HG03575 (cell line): ENCODE results near the gene CFHR3.
A peak's percentile ranks its signal among the peaks of the same experiment; 100 is the strongest.
"Not testable (repeated sequence)": the region's sequence is repeated elsewhere in the genome, so short reads cannot be mapped to it uniquely, and the experiment has no call there.

Experiments
- ATAC-seq: cut with Tn5 transposase; IDR thresholded peaks from one replicate; pipeline ENCODE4 v1.9.1; 2021; ENCODE audit not compliant: unreplicated experiment, insufficient number of reproducible peaks, low FRiP score; ENCODE audit errors: extremely low read depth

Gene CFHR3

DNA sequence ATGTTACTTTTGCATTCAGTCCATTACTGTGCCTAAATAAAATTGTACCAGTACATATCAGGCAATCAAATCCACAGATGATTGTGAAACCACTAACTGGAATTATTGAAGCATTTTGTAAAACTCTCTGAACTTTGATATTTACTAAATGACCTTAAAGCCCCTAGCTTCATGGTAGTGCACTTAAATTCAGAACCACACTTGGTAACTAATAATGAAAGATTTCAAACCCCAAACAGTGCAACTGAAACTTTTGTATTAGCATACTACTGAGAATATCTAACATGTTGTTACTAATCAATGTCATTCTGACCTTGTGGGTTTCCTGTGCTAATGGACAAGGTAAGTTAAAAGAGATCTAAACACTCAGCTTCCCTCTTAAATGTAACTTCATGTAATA is at the start of gene CFHR3:
Gene CFHR3 (plus strand): TSS at position 238 of the 400 bp plus-strand sequence. CDS start 47 bp downstream, at position 285.
- no peak for ATAC-seq

DNA sequence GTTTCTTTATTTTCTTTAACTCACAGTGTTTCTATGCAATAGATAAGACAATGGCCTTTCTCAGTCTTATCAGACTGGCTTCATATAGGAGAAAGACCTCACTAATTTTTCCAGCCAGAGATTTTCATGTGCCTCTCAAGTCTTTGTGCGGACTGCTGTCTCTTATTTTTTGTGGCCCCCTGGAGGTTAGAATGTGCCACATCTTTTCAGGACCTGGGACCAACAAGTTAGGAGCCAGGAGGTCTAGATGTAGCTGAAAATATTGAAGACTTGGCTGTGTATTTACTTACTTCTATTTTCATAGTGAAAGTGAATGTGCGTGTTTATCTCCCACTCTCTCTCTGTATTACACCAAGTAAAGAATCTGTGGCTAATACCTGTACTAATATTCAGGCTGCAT is 42.1 kb upstream of the CFHR3 start:
- ATAC-seq, result no peak

DNA sequence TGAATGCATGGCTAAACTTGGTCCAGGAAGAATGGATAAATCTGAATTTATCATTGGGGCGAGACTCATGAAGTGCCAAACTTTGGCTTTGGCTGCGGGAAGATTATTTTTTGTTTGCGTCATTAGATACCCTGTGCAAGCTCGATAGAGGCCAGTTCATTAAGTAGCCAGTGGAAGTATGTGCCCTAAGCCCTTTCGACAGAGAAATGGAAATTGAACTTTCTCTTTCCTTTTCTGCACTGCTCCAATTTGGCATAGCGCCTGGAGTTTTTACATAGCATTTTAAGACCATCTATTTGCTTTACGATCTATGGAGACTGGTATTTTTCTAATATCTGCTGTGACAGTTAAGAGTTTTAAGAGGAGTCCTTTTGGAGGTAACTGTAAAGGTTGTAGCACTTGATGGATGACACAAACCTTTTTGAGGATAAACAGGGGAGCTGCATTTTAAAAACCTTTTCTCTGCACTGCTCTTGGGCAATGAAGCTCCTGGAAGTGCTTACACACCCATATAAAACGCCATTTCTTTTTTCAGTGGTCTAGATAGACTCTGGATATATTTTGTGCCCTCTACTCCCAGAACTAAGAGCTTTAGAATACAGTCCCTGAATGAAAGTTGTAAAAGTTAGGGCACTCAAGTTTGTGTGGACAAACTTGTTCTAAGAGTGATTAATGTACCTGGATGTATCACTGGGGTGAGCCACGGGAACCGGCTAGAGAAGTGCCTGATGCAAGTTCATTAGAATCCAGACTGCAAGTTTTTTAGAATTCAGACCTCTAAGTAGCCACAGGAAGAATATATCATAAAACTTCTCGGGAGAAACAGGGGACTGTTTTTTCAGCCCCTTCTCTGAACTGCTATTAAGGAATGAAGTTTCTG is 41.3 kb upstream of the CFHR3 start:
- no peak for ATAC-seq

DNA sequence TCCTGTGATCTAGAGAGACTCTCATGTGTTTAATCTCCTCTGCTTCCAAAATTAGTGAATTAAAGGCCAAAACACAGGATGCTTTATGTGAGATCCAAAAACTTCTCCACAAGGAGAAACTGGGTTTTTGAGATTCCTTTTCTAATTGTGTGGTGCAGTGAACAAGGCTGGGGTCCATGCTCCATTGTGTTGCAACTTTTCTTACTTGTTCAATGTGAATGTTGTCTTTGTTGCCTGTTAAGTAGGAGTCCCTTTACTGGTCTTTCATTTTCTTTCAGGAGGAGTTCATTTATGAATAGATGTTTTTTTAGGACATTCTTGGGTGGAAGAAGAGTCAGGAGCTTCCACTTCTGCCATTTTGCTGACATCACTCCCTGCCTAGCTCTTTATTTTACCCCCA is 40.6 kb upstream of the CFHR3 start:
- ATAC-seq, result no peak

DNA sequence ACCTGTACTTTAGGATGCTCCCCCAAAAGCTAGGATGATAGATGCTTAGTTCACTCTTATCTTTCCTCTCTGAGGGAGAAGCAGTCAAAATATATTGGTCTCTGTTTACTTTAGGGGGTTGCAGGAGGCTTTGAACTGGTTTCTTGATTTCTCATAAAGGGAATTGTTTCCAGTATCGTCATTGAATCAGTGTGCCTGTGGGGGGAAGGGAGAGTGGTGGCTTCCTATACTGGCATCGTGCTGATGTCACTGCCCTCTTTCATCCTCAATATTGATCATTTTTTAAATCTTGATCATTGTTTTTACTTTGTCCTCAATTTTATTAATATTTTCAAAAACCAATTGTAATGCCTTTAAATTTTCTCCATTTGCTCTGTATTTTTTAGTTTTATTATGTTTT is 40.2 kb upstream of the CFHR3 start:
- no peak for ATAC-seq

DNA sequence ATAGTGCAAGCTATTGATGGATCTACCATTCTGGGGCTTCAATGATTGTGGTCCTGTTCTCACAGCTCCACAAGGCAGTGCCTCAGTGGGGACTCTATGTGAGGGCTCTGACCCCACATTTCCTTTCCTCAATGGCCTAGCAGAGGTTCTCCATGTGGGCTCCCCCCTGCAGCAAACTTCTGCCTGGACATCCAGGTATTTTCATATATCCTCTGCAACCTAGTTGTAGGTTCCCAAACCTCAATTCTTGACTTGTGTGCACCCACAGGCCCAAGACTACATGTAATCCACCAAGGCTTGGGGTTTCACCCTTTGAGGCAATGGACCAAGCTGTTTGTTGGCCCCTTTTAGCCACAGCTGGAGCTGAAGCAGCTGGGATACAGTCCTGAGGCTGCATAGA is 35.9 kb upstream of the CFHR3 start:
- no peak for ATAC-seq

DNA sequence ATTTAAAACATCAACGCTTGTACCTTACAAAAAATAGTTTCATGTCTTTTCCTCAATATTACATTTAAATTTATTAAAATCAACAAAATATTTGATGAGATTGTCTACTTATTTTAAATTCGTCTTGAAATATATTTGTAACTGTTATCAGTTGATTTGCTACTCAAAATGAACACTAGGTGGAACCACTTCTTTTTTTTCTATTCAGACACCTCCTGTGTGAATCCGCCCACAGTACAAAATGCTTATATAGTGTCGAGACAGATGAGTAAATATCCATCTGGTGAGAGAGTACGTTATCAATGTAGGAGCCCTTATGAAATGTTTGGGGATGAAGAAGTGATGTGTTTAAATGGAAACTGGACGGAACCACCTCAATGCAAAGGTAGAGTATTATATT is 31.4 kb upstream of the CFHR3 start:
- ATAC-seq, result peak; percentile 90

DNA sequence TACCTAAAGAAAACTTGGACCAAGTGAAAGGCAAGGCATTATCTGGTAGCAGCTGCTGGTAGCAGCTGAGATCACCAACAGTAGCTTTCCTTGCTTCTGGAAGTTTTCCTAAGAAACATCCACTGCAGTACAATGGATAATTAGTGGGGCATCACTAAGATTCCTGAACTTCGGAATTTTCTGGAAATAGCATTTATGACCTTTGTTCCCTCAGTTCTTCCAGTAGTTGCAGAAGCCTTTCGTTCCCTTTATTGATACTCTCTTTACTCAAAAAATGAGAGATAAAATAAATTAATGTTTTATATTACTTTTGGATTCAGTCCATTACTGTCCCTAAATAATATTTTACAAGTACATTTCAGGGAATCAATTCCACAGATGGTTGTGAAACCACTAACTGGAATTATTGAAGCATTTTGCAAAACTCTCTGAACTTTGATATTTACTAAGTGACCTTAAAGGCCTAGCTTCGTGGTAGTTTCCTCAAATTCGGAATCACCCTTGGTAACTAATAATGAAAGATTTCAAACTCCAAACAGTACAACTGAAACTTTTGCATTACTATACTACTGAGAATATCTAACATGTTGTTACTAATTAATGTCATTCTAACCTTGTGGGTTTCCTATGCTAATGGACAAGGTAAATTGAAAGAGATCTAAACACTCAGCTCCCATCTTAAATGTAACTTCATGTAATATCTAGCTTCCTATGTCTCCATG is 9.5 kb upstream of the CFHR3 start:
- ATAC-seq, result not testable (repeated sequence)

DNA sequence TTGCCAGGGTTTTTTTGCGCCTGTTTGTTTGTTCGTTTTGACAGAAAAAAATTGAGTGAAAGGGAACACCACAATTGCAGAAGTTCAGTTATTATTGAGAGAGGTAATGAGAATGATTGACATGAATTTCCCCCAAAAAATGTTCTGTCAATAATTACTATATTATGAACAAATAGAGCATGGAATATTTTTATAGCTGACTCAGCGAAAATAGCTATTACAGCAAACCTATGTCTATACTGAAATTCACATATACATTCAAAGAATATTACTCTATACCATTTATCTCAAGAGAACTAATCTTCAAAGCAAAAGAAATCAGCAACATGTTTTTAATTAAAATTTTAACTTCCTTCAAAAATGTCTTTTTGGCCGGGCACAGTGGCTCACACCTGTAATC is 4.8 kb upstream of the CFHR3 start:
- ATAC-seq, result not testable (repeated sequence)

DNA sequence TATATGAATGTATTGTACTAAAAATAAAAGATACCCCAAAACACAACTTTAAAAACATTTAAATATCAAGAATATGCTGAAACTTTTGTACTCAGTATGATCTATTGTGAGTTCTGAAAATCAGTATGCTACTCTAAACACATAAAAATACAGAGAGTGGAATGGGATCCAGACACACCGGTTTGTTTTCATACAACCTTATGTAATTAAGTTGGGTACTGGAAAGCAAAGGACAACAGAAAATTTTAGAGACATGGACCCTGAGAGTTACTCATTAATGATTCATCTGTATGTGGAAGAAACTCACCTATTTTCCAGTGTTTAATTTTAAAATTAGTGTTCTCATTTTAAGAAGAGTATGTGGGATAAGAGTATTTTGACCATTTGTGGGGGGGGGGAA is 927 bp upstream of the CFHR3 start:
- ATAC-seq, result no peak

DNA sequence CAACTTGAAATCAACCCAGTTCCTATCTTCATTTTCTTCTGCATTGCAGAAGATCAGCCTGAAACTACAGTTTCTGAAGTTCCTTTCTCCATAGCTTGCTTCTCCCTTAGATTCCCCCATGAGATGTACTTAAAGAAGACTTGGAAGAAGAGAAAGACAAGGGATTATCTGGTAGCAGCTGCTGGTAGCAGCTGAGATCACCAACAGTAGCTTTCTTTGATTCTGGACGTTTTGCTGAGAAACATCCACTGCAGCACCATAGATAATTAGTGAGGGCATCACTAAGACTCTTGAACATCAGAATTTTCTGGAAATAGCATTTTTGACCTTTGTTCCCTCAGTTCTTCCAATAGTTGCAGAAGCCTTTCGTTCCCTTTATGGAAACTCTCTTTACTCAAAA is 465 bp upstream of the CFHR3 start:
- ATAC-seq, result no peak

DNA sequence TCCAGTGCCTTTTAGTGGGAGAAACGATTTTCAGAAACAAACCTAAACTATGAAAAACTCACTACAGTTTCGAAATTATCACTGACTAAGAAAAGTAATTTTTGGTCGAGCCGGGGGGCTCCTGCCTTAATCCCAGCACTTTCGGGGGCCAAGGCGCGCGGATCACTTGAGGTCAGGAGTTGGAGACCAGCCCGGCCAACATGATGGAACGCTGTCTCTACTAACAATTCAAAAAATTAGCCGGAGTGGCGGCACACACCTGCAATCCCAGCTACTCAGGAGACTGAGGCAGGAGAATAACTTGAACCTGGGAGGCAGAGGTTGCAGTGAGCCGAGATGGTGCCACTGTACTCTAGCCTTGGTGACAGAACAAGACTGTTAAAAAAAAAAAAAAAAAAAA is 3.0 kb downstream of the CFHR3 start:
- ATAC-seq, result no peak

DNA sequence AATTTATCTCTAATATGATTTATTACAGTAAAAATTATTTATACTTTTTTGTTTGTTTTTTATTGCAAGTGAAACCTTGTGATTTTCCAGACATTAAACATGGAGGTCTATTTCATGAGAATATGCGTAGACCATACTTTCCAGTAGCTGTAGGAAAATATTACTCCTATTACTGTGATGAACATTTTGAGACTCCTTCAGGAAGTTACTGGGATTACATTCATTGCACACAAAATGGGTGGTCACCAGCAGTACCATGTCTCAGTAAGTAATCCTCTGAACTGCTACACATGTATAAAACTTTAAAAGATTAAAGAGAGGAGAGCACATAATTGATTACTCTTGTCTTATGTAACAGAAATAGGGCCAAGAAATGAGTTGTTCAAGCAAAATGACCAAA is 4.5 kb downstream of the CFHR3 start:
- ATAC-seq, result no peak

DNA sequence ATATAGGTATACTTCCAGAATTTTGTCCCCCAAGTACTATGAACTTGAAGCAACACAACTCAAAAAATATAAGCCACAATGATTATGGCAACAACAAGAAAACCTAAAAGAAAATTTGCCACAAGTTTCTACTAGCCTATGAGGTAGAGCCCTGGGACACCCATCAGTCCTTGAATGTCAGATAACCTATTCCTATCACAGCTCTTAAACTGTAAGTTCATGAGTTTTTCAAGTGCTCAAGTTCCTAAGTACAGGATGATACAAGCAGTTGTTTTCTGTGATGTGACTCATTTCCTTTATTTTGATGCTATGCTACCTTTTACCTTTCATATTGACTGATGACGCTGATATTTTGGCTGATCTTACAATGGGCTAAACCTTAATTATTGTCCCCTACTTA is 16.6 kb downstream of the CFHR3 start:
- not testable (repeated sequence) for ATAC-seq

DNA sequence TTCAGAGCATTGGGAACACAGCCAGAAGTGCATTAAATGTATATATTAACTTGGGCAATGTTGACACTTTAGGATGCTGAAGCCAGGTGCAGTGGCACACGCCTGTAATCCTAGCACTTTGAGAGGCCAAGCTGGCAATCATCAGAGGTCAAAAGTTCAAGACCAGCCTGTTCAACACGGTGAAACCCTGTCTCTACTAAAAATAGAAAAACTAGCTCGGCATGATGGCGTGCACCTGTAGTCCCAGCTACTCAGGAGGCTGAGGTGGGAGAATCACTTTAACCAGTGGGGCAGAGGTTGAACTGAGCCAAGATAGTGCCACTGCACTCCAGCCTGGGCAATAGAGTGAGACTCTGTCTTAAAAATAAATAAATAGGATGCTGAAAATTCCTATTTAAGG is 19.5 kb downstream of the CFHR3 start:
- ATAC-seq, result not testable (repeated sequence)

DNA sequence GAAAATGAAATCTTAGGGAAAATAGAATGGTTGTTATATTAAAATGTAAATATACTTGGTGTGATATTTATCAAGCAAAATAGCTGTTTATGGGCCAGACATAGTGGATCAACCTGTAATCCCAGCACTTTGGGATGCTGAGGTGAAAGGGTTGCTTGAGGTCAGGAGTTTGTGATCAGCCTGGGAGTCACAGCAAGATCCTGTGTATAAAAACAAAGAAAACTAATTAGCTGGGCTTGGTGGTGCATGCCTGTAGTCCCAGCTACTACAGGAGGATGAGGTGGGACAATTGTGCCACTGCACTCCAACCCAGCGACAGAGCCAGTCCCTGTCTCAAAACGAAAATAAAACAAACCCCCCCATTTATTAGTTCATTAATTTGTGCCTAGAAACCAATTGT is 23.3 kb downstream of the CFHR3 start:
- ATAC-seq, result no peak

DNA sequence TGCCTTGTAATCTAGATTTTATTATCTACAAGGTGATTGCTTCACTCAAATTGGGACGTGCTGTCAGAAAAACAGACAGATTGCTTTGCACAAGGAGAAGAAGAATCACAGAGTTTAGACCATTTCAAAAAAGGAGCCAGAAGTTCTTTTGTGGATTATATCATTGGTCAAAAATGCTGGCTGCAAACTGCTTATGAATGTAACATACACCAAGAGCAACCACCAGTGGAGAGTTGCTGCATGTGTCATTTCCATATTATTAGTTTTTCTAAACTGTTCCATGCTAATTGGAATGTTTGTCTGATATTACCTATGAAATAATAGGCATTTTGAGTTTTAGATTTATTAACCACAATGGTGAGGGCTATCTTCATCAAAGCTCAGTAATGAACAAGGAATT is 27.3 kb downstream of the CFHR3 start:
- ATAC-seq, result not testable (repeated sequence)

DNA sequence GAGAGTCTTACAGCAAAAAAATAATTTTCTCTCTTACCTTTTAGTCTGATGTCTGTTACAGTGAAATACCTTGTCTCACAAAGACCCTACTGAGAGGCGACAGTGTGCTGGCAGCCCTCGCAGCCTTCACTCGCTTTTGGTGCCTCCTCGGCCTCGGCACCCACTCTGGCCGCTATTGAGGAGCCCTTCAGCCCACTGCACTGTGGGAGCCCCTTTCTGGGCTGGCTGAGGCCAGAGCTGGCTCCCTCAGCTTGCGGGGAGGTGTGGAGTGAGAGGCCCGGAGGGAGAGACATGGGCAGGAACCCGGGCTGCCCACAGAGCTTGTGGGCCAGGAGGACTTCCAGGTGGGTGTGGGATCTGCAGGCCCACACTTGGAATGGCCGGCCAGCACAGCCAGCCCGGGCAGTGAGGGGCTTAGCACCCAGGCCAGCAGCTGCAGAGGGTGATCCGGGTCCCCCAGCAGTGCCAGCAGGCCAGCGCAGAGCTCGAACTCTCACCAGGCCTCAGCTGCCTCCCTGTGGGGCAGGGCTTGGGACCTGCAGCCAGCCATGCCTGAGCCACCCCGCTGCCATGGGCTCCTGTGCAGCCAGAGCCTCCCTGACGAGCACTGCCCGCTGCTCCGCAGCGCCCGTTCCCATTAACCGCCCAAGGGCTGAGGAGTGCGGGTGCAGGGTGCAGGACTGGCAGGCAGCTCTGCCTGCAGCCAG is 34.0 kb downstream of the CFHR3 start:
- ATAC-seq, result no peak

DNA sequence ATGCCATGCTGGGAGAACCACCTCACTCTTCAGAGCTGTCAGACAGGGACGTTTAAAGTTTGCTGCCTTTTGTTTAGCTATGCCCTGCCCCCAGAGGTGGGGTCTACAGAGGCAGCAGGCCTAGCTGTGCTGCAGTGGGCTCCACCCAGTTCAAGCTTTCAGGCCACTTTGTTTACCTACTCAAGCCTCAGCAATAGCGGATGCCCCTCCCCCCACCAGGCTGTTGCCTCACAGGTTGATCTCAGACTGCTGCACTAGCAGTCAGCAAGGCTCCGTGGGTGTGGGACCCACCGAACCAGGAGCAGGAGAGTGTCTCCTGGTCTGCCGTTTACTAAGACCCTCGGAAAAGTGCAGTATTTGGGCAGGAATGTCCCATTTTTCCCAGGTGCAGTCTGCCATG is 42.8 kb downstream of the CFHR3 start:
- ATAC-seq, result not testable (repeated sequence)

DNA sequence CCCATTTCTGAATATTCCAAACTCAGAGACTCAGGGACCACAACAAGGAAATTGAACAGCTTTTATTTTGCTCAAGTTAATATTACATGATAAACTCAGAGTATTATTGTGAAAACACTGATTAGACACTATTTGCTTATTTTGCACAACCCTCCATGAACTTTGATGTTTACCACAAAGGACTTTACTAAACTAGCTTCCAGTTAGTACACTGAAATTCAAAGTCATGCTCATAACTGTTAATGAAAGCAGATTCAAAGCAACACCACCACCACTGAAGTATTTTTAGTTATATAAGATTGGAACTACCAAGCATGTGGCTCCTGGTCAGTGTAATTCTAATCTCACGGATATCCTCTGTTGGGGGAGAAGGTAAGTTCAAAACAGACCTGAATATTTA is 44.9 kb downstream of the CFHR3 start, which contains the start of gene CFHR1:
Gene CFHR1 (plus strand): TSS at position 201 of the 400 bp plus-strand sequence. CDS start 114 bp downstream, at position 315.
- not testable (repeated sequence) for ATAC-seq
